Kidney (tissue), 14 donors: ENCODE data around the gene KANSL3. TPM values are rescaled to one million over a fixed set of nuclear protein-coding genes. Genes with fewer than 3 reads are reported as not detected.

ENCODE experiments used
- DNase-seq, 5 donors: peaks; one replicate each; pipeline ENCODE4 v3.0.0-alpha.2; 2013 to 2020
- FAIRE-seq: peaks from 2 replicates; lab custom pipeline; 2012; peaks lifted over from hg19 to GRCh38; lab: Jason Lieb, UNC
- H3K27ac ChIP-seq, 2 donors: one replicate each; pipeline ENCODE4 v1.7.0; 2013; ENCODE audit warnings: low read depth in 2 of 2, low read length in 2 of 2, inconsistent platforms in 1 of 2
- H3K27me3 ChIP-seq: one replicate; pipeline ENCODE4 v1.7.1; 2013; ENCODE audit warnings: low read length, inconsistent platforms; ENCODE audit not compliant: control insufficient read depth, insufficient read depth
- H3K36me3 ChIP-seq, 3 donors: one replicate each; pipeline versions ENCODE4 v1.7.0 to v1.7.1; 2013; ENCODE audit warnings: low read length in 3 of 3, control low read depth in 1 of 3, inconsistent platforms in 1 of 3; ENCODE audit not compliant: insufficient read depth in 3 of 3, control insufficient read depth in 2 of 3
- H3K4me1 ChIP-seq, 3 donors: one replicate each; pipeline versions ENCODE4 v1.7.0 to v1.7.1; 2013; ENCODE audit warnings: low read length in 3 of 3, inconsistent platforms in 1 of 3, low read depth in 1 of 3; ENCODE audit not compliant: control insufficient read depth in 2 of 3, insufficient read depth in 2 of 3
- H3K4me3 ChIP-seq, 3 donors: one replicate each; pipeline versions ENCODE4 v1.7.0 to v1.8.1; 2013; ENCODE audit warnings: low read length in 3 of 3, control low read depth in 1 of 3, inconsistent platforms in 1 of 3
- H3K9ac ChIP-seq, 3 donors: one replicate each; pipeline versions ENCODE4 v1.7.0 to v1.7.1; 2013; ENCODE audit warnings: low read length in 3 of 3, control low read depth in 1 of 3, inconsistent platforms in 1 of 3
- H3K9me3 ChIP-seq, 3 donors: one replicate each; pipeline versions ENCODE4 v1.7.0 to v1.7.1; 2013; ENCODE audit warnings: low read length in 3 of 3, control low read depth in 1 of 3, inconsistent platforms in 1 of 3; ENCODE audit not compliant: control insufficient read depth in 2 of 3, insufficient read depth in 1 of 3
- intact Hi-C: fragments of 100-400 bp; cut with DNase I; formaldehyde crosslinking; loops from one replicate; pipeline ENCODE4 v1.11.1; 2022
- polyA plus RNA-seq: library from polyadenylated mRNA; stranded (reverse); fragments of 350-450 nt; fragmentation: Illumina TruSeq; extraction: RNeasy Lipid Tissue Mini Kit (QIAGEN cat#74804); gene quantifications from one replicate; pipeline ENCODE4 v1.2.3, GENCODE V29; 2014; ENCODE audit warnings: low read depth, low replicate concordance; ENCODE audit not compliant: insufficient read depth
- total RNA-seq: library from RNA; stranded (reverse); fragmentation: NEBNext Ultra II Directional; extraction: Animal tissue kit (Norgen Biotek cat#: 25700); gene quantifications from one replicate; pipeline ENCODE4 v1.2.1, GENCODE V29; 2021
- TF ChIP-seq, protein P1 (sequence below): IDR thresholded peaks from 3 replicates; pipeline ENCODE4 v1.5.1; 2012; ENCODE audit warnings: mild to moderate bottlenecking, moderate library complexity, borderline replicate concordance; ENCODE audit not compliant: insufficient read depth; ENCODE audit errors: extremely low read depth
- donor health status: control.
- donor health status: control.
- donor health status: control.
- donor health status: control.
- donor health status: control.
- donor health status: DM: yes; HTN: yes; CAD: no.
- donor health status: Normal renal cell carcinoma (clear cell type).

The KANSL3 gene
- total and polyA plus RNA-seq, 2 donors from 2014 or later = 17.5 to 48.8 TPM

DNA sequence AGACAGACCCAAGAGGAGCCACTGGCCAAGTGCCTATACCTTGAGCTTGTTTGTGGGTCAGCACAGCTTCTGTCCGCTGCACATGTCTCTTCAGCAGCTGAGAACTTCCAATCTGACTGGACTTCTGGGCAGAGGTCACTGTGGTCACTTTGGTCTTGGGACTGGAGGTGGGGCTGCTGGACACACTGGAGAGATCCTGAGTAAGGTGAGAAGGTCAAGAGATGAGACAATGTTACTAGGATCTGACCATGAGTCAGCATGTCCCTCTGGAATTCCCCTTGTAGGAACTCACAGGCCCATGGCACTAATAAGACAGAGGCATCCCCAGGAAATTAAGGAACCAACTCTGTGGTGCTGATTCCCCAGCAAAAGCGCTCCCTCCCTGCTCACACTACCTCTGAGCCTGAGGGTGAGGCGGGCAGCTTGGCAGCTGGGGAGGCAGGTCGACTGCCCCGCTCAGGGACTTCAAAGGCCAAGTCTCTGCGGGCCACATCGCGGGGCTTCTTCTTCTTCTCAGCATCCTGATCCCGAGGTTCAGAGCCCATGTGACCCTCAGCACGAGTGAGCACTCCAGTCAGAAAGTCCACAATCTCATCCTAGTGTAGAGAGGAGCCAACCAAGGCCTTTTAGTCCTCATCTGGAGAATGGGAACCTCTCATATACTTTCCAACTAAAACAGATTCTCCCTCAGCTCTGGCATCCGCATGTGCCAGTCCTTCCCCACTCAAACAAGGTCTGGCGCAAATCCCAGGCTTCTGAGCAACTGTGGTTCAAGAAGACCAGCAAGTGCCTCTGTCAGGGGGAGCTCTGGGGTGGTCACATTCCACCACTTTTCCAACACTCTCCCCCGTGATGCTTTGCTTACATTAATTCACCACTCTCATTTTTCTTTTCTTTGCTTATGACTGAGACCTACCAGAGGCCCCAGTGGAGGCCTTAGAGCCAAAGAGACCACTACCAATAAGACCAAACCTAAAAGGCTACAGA, 29.4 kb downstream of the KANSL3 start:
- Histone ChIP-seq H3K27me3 (no peaks in the 10 kb centered on the region), H3K36me3 (peaks cover 16 to 87% (median 66%) of the 10 kb centered on the region in 3 donors), H3K4me1 (no peaks in the 10 kb centered on the region), H3K4me3 (no peak overlapping the region), H3K9me3 (no peaks in the 10 kb centered on the region), H3K27ac (no peak overlapping the region), H3K9ac (no peak overlapping the region)
- intact Hi-C loops = no loop called here
- DNase-seq (no peak), FAIRE-seq (no peak)
- TF ChIP-seq, protein P1, sequence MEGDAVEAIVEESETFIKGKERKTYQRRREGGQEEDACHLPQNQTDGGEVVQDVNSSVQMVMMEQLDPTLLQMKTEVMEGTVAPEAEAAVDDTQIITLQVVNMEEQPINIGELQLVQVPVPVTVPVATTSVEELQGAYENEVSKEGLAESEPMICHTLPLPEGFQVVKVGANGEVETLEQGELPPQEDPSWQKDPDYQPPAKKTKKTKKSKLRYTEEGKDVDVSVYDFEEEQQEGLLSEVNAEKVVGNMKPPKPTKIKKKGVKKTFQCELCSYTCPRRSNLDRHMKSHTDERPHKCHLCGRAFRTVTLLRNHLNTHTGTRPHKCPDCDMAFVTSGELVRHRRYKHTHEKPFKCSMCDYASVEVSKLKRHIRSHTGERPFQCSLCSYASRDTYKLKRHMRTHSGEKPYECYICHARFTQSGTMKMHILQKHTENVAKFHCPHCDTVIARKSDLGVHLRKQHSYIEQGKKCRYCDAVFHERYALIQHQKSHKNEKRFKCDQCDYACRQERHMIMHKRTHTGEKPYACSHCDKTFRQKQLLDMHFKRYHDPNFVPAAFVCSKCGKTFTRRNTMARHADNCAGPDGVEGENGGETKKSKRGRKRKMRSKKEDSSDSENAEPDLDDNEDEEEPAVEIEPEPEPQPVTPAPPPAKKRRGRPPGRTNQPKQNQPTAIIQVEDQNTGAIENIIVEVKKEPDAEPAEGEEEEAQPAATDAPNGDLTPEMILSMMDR = no peak

DNA sequence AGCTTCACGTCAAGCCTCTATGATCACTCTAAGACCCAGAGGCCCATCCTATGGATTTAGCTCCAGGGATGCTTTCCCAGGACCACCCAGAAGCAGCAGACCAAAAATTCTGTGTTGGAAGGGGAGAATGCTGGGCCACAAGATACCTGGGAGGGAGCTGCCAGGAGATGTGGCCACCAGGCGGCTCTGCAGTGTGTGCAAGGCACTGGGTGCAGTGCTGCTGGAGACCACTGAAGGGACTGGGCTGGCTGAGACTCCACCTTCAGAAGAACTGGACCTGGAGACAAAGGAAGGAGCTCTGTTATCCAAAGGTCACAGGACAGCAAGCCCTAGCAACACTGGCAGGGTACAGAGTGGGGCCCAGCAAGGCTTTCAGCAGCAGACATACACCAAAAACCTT, 34.0 kb downstream of the KANSL3 start:
- H3K4me3 ChIP-seq = no peak overlapping the region
- H3K9me3 ChIP-seq = no peaks in the 10 kb centered on the region
- no peaks in the 10 kb centered on the region for H3K4me1 ChIP-seq
- intact Hi-C loops = no loop called here
- H3K9ac ChIP-seq = no peak overlapping the region
- FAIRE-seq = no peak
- H3K27me3 ChIP-seq = no peaks in the 10 kb centered on the region
- DNase-seq = no peak
- H3K27ac ChIP-seq = no peak overlapping the region
- TF ChIP-seq, protein P1 = no peak
- H3K36me3 ChIP-seq = peaks cover 12 to 84% (median 61%) of the 10 kb centered on the region in 3 donors

DNA sequence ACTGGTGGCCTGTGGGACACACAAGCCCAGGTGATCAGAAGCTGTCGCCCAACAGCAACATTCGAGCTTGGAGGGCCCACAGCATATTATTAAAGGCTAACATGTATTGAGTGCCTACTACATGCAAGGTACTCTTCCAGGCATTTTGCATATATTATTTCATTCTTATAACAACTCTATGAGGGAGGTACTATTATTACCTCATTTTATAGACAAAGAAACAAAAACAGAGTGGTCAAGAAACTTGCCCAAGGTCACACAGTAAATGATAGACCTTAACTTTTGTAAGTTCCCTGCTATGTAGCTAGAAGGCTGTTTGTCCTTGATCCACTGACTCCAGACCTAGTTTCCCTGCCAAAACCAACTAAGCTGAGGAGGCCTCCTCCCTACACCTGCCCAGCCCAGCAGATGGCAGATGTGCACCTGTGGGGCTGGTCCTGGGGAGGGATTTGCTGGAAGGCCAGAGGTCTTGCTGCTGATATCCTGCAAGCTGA, 35.7 kb downstream of the KANSL3 start:
- Histone ChIP-seq H3K9me3 (no peaks in the 10 kb centered on the region), H3K27ac (no peak overlapping the region), H3K36me3 (peaks cover 17 to 76% (median 54%) of the 10 kb centered on the region in 3 donors), H3K9ac (no peak overlapping the region), H3K27me3 (no peaks in the 10 kb centered on the region), H3K4me3 (no peak overlapping the region), H3K4me1 (no peaks in the 10 kb centered on the region)
- intact Hi-C loops = no loop called here
- TF ChIP-seq, protein P1 = no peak
- no peak for FAIRE-seq
- DNase-seq = no peak
